ENCODE data around the gene CUL3.
"Not testable (repeated sequence)": the region's sequence is repeated elsewhere in the genome, so short reads cannot be mapped to it uniquely, and the experiment has no call there.

The CUL3 gene

GRCh38 chr2:224585211-224586088 lies at the start of gene CUL3:
Gene CUL3 (minus strand): TSS chr2:224585363. CDS start chr2:224585009, 354 bp downstream.
- FAIRE-seq = peak; percentile 96

GRCh38 chr2:224630659-224631550 lies 45.7 kb upstream of the CUL3 start:
- FAIRE-seq = no peak

DNA sequence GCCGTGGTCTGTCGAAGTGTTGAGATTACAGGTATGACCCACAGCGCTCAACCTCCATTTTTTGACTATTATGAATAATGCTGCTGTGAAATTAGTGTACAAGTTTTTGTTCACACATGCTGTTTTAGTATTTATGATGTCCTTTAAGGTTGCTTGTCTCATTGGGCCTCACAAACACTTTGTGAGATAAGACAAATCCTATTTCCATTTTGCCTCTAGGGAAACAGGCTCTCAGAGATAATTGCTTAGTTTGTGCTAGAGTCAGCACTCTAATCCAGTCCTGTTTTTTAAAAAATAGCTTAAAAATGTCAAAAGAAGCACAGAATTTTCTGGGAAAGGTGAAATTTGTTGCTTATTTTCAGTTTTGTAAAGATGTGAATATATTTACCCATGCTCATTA lies 43.3 kb upstream of the CUL3 start:
- FAIRE-seq = no peak

DNA sequence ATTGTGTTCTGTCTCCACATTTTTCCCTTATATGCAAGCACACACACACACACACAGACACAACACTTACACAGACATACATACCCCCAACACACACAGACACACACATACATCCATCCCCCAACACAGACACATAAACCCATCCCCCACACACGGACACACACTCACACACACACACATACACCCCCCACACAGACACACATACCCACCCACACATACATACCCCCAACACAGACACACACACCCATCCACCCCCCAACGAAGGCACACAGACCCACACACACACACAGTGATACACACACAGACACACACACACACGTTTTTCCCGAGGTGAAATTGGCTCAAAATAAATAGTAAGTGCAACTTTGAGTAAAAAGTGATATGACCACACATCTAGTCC lies 41.6 kb upstream of the CUL3 start:
- FAIRE-seq = no peak

- FAIRE-seq = no peak
These were observed 28.6 kb upstream of the CUL3 start for GRCh38 chr2:224613543-224614286.

- FAIRE-seq = no peak
These were observed 27.4 kb upstream of the CUL3 start for GRCh38 chr2:224612578-224612977.

GRCh38 chr2:224611938-224612337 lies 26.8 kb upstream of the CUL3 start:
- no peak for FAIRE-seq

DNA sequence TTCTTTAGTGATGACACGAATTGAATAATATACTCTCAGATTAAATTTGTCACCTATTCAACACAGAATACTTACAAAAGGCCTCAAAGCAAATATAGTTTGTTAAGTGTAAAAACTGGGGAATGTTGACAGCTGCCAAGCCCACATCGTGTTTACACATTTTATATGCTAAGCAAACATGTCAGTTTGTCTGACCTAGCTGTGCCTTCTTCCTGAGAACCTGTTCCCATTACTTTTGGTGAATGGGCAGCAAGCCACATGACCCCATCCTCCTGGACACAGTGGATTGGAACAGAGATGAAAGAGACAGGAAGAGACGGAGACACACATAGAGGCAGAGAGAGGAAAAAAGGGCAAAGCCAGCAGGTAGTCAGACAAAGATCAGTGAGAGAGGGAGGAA lies 22.9 kb upstream of the CUL3 start:
- FAIRE-seq = no peak

- not testable (repeated sequence) for FAIRE-seq
These were observed 18.8 kb upstream of the CUL3 start for GRCh38 chr2:224603746-224604500.

- FAIRE-seq = not testable (repeated sequence)
These were observed 17.7 kb upstream of the CUL3 start for GRCh38 chr2:224602778-224603375.

DNA sequence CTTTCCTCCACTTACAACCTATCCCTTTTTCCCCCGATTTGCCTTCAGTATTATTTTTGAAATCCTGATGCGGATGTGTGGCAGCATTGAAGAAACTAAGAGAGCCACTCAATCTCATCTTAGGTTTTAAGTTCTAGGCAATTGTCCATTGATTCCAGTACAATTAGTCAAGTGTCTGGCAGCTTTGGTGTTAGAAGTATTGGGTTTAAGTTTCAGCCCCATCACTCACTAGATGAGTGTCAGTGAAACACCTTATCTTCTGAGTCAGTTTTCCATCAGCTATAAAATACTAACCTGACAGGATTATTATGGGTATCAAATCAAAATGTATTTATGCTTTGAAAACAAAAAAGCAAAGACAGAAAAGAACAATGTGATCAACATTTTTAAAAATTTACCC lies 16.8 kb upstream of the CUL3 start:
- no peak for FAIRE-seq

GRCh38 chr2:224598678-224599077 lies 13.5 kb upstream of the CUL3 start:
- FAIRE-seq = no peak

GRCh38 chr2:224596289-224596688 lies 11.1 kb upstream of the CUL3 start:
- FAIRE-seq = no peak

GRCh38 chr2:224595518-224595917 lies 10.4 kb upstream of the CUL3 start:
- FAIRE-seq = no peak

GRCh38 chr2:224594840-224595239 lies 9.7 kb upstream of the CUL3 start:
- no peak for FAIRE-seq

GRCh38 chr2:224591220-224591619 lies 6.1 kb upstream of the CUL3 start:
- no peak for FAIRE-seq

GRCh38 chr2:224586127-224586695 lies 1.0 kb upstream of the CUL3 start:
- no peak for FAIRE-seq

- no peak for FAIRE-seq
These were observed 365 bp downstream of the CUL3 start for GRCh38 chr2:224584785-224585210.

DNA sequence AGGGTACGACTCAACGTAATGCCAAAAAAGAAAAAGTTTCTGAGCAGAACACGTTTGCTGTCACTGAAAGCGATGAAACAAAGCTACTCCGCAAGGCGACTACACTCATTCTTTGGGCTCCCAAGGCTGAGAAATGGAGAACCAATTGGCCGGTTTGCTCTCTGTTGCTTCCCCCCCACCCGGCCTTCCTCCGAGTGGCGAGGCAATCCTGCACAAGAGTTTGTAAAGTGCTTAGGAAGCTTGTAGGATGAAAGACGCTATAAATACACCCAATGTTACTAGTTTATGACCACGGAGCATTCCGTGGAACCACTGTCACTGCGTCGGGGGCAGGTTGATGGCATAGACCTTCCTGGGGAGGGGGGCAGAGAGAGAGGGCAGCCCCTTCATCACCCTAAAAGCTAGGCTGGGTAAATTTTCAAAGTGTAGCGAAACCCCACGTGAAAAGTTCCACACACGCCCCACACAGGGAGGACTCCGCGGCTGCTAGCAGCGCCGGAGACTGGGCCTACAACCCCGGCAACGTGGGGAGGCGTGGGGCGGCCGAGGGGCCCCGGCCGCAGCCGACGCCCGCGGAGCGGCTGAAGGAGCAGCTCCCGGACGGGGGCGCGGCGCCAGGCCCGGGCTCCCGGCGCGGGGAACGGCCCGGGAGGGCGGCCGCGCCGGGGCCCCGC lies 915 bp downstream of the CUL3 start:
- no peak for FAIRE-seq

DNA sequence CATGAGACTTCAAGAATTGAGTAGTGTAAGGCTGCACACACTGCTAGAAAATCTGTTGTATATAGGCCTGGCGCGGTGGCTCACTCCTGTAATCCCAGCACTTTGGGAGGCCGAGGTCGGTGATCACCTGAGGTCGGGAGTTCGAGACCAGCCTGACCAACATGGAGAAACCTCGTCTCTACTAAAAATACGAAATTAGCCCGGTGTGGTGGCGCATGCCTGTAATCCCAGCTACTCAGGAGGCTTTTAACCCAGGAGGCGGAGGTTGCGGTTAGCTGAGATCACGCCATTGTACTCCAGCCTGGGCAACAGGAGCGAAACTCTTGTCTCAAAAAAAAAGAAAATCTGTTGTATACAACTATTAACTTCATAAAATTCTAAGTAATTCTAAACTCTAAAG lies 2.1 kb downstream of the CUL3 start:
- not testable (repeated sequence) for FAIRE-seq

GRCh38 chr2:224580248-224580647 lies 4.9 kb downstream of the CUL3 start:
- no peak for FAIRE-seq
